HFFc6 (cell line): ENCODE measurements around the gene KMT2B. TPM values are rescaled to one million over a fixed set of nuclear protein-coding genes. Genes with fewer than 3 reads are reported as not detected.

Experiments
- DNase-seq: peaks from one replicate; pipeline ENCODE4 v3.0.0-alpha.2; 2018
- H3K27ac Mint-ChIP-seq: 2 replicates; pipeline ENCODE4 v1.8.0; 2020; ENCODE audit warnings: mild to moderate bottlenecking, mixed read lengths
- H3K27me3 Mint-ChIP-seq: 2 replicates; pipeline ENCODE4 v1.8.0; 2021; ENCODE audit warnings: mild to moderate bottlenecking, moderate library complexity, mixed read lengths; ENCODE audit not compliant: insufficient read depth
- H3K36me3 Mint-ChIP-seq: 2 replicates; pipeline ENCODE4 v1.8.0; 2021; ENCODE audit warnings: low read depth, mixed read lengths
- H3K4me1 Mint-ChIP-seq: 2 replicates; pipeline ENCODE4 v1.8.0; 2020; ENCODE audit warnings: low read depth, mixed read lengths
- H3K4me3 Mint-ChIP-seq: 2 replicates; pipeline ENCODE4 v1.8.0; 2020; ENCODE audit warnings: mild to moderate bottlenecking, moderate library complexity, mixed read lengths
- H3K9me3 Mint-ChIP-seq: 2 replicates; pipeline ENCODE4 v1.8.0; 2020; ENCODE audit warnings: mild to moderate bottlenecking, mixed read lengths
- CTCF ChIP-seq: fragments of 200-600 bp; sonication (generic); IDR thresholded peaks from 2 replicates; pipeline ENCODE4 v1.5.0; 2021; ENCODE audit warnings: antibody characterized with exemption, mild to moderate bottlenecking
- total RNA-seq, 6 experiments: library from RNA; stranded (reverse); fragmentation: NEBNext Ultra II Directional; extraction: Animal tissue kit (Norgen Biotek cat#: 25700); gene quantifications; 2 replicates in 1 of 6; 3 replicates in 5 of 6; pipeline ENCODE4 v1.2.3, GENCODE V29; 2021

KMT2B gene
- total RNA-seq, 6 experiments from 2014 or later, result 20.1 to 24.4 (median 21.7) TPM

GRCh38 chr19:35781650-35782049, 63.8 kb downstream of the KMT2B start:
- DNase-seq, result no peak
- Mint-ChIP-seq H3K4me3 (no peak overlapping the region), H3K9me3 (no peaks in the 10 kb centered on the region), H3K4me1 (peaks cover 6% of the 10 kb centered on the region), H3K36me3 (peaks cover 6% of the 10 kb centered on the region), H3K27me3 (no peaks in the 10 kb centered on the region; the same call in 1 of the 2 replicates), H3K27ac (no peak overlapping the region)
- no peak for TF ChIP-seq CTCF

- no peak overlapping the region for H3K4me3 Mint-ChIP-seq
- peaks cover 6% of the 10 kb centered on the region for H3K36me3 Mint-ChIP-seq
- TF ChIP-seq CTCF, result no peak
- no peak for DNase-seq
- H3K4me1 Mint-ChIP-seq, result no peaks in the 10 kb centered on the region
- H3K9me3 Mint-ChIP-seq, result no peaks in the 10 kb centered on the region
- H3K27ac Mint-ChIP-seq, result no peak overlapping the region
- H3K27me3 Mint-ChIP-seq, result no peaks in the 10 kb centered on the region; the same call in 1 of the 2 replicates
Observed at GRCh38 chr19:35782589-35782988, 64.8 kb downstream of the KMT2B start.

- no peak overlapping the region for H3K4me3 Mint-ChIP-seq
- DNase-seq, result no peak
- no peaks in the 10 kb centered on the region for H3K4me1 Mint-ChIP-seq
- TF ChIP-seq CTCF, result 0 out of 2 replicates have a peak, but pooled peaks have one; percentile 9
- no peaks in the 10 kb centered on the region for H3K9me3 Mint-ChIP-seq
- H3K36me3 Mint-ChIP-seq, result peaks cover 6% of the 10 kb centered on the region
- no peak overlapping the region for H3K27ac Mint-ChIP-seq
- no peaks in the 10 kb centered on the region; the same call in 1 of the 2 replicates for H3K27me3 Mint-ChIP-seq
Observed at GRCh38 chr19:35783469-35784434, 65.9 kb downstream of the KMT2B start.

GRCh38 chr19:35784503-35785338, 66.9 kb downstream of the KMT2B start:
- no peak for TF ChIP-seq CTCF
- no peaks in the 10 kb centered on the region for H3K9me3 Mint-ChIP-seq
- H3K27me3 Mint-ChIP-seq, result no peaks in the 10 kb centered on the region; the same call in 1 of the 2 replicates
- no peaks in the 10 kb centered on the region for H3K4me1 Mint-ChIP-seq
- no peak overlapping the region for H3K4me3 Mint-ChIP-seq
- DNase-seq, result no peak
- H3K36me3 Mint-ChIP-seq, result peaks cover 6% of the 10 kb centered on the region
- no peak overlapping the region for H3K27ac Mint-ChIP-seq

GRCh38 chr19:35785339-35785627, 67.5 kb downstream of the KMT2B start:
- no peak for TF ChIP-seq CTCF
- Mint-ChIP-seq H3K27me3 (no peaks in the 10 kb centered on the region; the same call in 1 of the 2 replicates), H3K27ac (no peak overlapping the region), H3K4me3 (no peak overlapping the region), H3K9me3 (no peaks in the 10 kb centered on the region), H3K36me3 (peaks cover 6% of the 10 kb centered on the region), H3K4me1 (no peaks in the 10 kb centered on the region)
- no peak for DNase-seq
